ENCODE results near the gene SMURF1.

GRCh38 chr7:99129001-99129400 lies 14.9 kb downstream of the SMURF1 start:
- no peak for TF ChIP-seq TOX (CRISPR knock-in tag; IDR thresholded peaks at IDR 0.05; ENCODE audit: borderline replicate concordance)
- no peak for TF ChIP-seq ARNTL (CRISPR knock-in tag; IDR thresholded peaks at IDR 0.05; ENCODE audit: borderline replicate concordance, low read depth)
- TF ChIP-seq PPARA (CRISPR knock-in tag; IDR thresholded peaks at IDR 0.05; ENCODE audit: borderline replicate concordance) = no peak
- TF ChIP-seq PATZ1 (CRISPR knock-in tag; IDR thresholded peaks at IDR 0.05; ENCODE audit: borderline replicate concordance) = no peak
- TF ChIP-seq CSRNP3 (CRISPR knock-in tag; IDR thresholded peaks at IDR 0.05) = no peak
- no peak for TF ChIP-seq POU6F1 (CRISPR knock-in tag; IDR thresholded peaks at IDR 0.05; ENCODE audit: borderline replicate concordance, low read depth)
- TF ChIP-seq ZFP30 (CRISPR knock-in tag; IDR thresholded peaks at IDR 0.05) = no peak
- no peak for TF ChIP-seq ZNF70 (CRISPR knock-in tag; IDR thresholded peaks at IDR 0.05)
- TF ChIP-seq CREB5 (CRISPR knock-in tag; IDR thresholded peaks at IDR 0.05; ENCODE audit: low read depth) = no peak
- TF ChIP-seq ESRRG (CRISPR knock-in tag; IDR thresholded peaks at IDR 0.05) = no peak
- TF ChIP-seq RARB (CRISPR knock-in tag; IDR thresholded peaks at IDR 0.05) = no peak
- TF ChIP-seq TCF4 (CRISPR knock-in tag; IDR thresholded peaks at IDR 0.05; ENCODE audit: borderline replicate concordance) = no peak
- no peak for TF ChIP-seq ISL1 (CRISPR knock-in tag; IDR thresholded peaks at IDR 0.05)
